AG09309 (cell line): ENCODE results near the gene FBXL2.

Source experiments
- DNase-seq: peaks from one replicate; pipeline ENCODE4 v3.0.0-alpha.2; 2010; ENCODE audit warnings: low read depth
- H3K4me3 ChIP-seq: 2 replicates; pipeline ENCODE4 v1.5.1; 2011; ENCODE audit warnings: mild to moderate bottlenecking, low read depth, low read length, moderate library complexity; ENCODE audit not compliant: control insufficient read depth
- CTCF ChIP-seq: IDR thresholded peaks from 2 replicates; pipeline ENCODE4 v1.5.1; 2011; ENCODE audit warnings: mild to moderate bottlenecking, low read depth, low read length, inconsistent platforms; ENCODE audit not compliant: insufficient read depth, control insufficient read depth; ENCODE audit errors: missing control alignments

Gene FBXL2

GRCh38 chr3:33389908-33390307 lies 112.7 kb downstream of the FBXL2 start:
- DNase-seq, result no peak
- H3K4me3 ChIP-seq, result no peak overlapping the region
- TF ChIP-seq CTCF, result no peak

GRCh38 chr3:33391255-33391995 lies 114.2 kb downstream of the FBXL2 start:
- DNase-seq, result no peak
- no peak for TF ChIP-seq CTCF
- H3K4me3 ChIP-seq, result no peak overlapping the region

GRCh38 chr3:33392144-33392543 lies 114.9 kb downstream of the FBXL2 start:
- H3K4me3 ChIP-seq, result no peak overlapping the region
- TF ChIP-seq CTCF, result no peak
- DNase-seq, result no peak

DNA sequence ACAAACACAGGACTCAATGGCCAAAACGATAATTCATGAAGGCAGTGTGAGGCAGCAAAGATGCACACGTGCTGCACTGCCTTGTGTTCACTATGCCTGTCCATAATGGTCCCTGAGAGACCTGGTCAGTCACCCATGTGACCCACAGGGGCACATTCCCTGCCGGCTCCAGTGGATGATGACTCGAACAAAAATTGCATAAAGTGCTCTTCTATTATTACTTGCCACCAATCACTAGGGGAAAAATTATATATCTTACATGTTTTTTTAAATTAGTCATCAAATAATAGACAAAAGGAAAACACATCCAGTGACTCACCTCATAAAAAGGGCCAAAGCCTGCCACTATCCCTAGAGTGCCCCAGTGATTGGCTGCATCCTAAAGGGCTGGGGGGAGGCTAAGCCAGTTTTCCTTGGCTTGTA lies 115.5 kb downstream of the FBXL2 start:
- TF ChIP-seq CTCF, result no peak
- DNase-seq, result peak; percentile 89

GRCh38 chr3:33394403-33395054 lies 117.3 kb downstream of the FBXL2 start:
- DNase-seq, result no peak
- no peak overlapping the region for H3K4me3 ChIP-seq
- no peak for TF ChIP-seq CTCF

More for the DNA sequence above, 115.5 kb downstream of the FBXL2 start:
- H3K4me3 ChIP-seq, result no peak overlapping the region

- no peak for TF ChIP-seq CTCF
- H3K4me3 ChIP-seq, result no peak overlapping the region
- no peak for DNase-seq
Measured at GRCh38 chr3:33395900-33396299, 118.7 kb downstream of the FBXL2 start.
